Globus pallidus (tissue), 1 donor: Measurements from ENCODE around the gene PTBP3.
"Not testable (repeated sequence)": the region's sequence is repeated elsewhere in the genome, so short reads cannot be mapped to it uniquely, and the experiment has no call there.

Experiments used
- DNase-seq: peaks from one replicate; pipeline ENCODE4 v3.0.0-alpha.2; 2015; ENCODE audit warnings: low spot score

PTBP3 gene

DNA sequence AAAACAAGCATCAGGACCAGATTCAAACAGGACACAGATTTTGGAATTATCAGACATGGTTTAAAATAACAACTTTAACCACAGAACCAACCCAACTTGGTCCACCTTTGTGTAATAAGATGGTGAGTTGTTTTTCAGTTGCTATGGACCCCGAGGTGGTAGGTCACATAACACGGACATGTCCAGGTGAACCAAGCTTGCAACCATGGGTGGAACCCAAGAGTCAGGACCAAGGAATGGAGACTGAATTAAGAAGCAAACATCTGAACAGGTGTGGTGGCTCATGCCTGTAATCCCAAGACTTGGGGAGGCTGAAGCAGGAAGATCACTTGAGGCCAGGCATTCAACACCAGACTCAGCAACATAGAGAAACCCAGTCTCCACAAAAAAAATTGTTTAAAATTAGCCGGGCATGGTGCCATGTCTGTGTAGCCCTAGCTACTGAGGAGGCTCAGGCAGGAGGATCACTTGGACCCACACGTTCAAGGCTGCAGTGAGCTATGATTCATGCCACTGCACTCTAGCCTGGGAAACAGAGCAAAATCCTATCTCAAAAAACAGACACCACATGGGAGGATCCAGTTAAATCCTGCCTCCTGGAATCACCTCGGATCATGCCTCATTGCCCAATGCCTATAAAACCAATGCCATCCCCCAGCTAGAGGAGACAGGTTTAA is 10.6 kb downstream of the PTBP3 start:
- DNase-seq = no peak

DNA sequence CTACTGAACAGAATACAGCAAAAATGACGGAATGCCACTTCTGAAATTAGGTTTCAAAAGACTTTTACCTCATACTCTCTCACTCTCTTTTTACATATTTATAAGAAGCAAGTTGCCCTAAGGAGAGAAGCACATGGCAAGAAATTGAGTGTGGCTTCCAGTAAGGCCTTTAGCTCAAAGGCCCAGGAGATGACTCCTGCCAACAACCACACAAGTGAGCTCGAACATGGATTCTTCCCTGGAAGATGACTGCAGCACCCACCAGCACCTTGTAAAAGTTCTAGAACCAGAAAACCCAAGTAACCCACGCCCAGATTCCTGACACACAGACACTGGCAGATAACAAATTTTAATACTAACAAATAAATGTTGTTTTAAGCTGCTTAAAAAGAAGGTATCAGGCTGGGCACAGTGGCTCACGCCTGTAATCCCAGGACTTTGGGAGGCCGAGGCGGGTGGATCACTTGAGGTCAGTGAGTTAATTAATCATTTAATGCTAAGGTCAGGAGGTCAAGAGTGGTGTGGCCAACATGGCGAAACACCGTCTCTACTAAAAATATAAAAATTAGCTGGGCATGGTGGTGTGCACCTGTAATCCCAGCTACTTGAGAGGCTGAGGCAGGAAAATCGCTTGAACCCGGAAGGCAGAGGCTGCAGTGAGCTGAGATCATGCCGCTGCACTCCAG is 17.0 kb downstream of the PTBP3 start:
- no peak for DNase-seq

DNA sequence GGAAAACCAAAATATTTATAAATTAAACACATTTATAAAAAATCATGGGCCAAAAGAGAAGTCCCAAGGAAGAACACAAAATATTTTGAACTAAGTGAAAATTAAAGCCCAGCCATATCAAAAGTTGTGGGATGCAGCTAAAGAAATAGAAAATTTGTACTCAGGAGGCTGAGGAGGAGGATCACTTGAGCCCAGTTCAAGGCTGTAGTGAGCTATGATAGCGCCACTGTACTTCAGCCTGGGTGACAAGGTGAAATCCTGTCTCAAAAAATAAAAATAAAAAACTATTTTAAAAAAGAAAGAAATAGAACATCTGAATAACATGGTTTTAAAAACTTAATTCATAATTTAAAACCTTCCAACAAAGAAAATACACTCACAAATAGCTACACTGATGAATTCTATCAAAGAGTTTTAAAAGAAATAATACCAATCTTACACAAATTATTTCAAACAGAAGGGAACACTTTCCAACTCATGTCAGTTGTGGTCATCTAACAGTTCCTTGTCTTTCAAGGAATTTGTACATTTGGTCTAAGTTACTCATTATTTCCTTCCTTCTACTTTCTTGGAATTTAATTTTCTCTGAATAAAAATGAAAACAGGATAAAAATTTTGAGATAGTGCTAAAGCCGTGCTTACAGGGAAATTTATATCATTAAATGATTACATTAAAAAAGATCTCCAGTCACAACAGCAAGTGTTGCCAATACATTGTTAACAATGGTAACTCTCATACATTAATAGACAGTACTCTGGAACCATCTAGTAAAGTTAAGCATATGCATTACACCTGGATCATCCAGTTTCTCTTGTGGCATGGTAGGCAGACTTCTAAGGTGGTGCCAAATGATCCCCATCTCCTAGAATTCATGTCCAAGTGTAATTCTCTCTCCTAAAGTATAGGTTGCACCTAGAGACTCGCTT is 17.8 kb downstream of the PTBP3 start:
- no peak for DNase-seq

DNA sequence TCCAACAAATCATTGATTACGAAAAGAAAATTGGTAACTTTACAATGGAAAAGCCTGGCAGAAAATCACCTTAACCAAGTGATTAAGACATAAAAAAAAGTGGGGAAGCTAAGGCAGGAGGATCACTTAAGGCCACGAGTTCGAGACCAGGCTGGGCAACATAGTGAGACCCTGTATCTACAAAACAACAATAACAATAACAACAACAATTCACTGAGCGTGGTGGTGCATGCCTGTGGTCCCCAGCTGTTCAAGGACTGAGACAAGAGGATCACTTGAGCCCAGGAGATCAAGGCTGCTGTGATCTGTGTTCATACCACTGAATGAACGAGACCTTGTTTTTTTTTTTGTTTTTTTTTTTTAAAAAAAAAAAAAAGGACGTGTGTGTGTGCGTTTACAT is 21.3 kb downstream of the PTBP3 start:
- no peak for DNase-seq

DNA sequence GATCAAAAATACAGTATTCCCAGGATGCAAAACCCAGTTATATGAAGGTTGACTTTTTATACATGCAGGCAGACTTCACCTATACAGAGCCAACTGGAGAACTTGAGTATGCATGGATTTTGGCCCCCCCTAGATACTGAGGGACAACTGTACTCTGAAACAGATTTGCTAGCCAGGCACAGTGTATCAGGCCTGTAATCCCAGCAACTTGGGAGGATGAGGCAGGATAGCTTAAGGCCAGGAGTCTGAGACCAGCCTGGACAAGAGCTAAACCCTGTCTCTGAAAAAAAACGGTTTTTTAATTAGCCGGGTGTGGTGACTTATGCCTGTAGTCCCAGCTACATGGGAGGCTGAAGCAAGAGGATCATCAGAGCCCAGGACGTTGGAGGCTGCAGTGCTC is 21.9 kb downstream of the PTBP3 start:
- DNase-seq = no peak

DNA sequence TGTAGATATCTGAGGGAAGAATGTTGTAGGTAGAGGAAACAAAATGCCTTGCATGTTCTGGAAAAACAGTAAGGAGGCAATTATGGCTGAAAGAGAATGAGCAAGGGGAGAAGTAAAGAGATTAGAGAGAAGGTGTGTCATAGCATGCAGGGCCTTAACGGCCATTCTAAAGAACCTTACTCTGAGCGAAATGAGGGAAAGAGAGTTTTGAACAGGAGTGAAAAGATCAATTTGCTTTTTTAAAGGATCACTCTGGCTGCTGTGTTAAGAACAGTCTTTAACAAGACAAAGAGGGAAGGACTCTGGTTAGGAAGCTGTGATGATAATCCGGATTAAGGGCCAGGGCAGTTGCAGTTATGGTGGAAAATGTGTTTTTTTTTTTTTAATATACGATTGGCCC is 22.6 kb downstream of the PTBP3 start:
- DNase-seq = no peak

DNA sequence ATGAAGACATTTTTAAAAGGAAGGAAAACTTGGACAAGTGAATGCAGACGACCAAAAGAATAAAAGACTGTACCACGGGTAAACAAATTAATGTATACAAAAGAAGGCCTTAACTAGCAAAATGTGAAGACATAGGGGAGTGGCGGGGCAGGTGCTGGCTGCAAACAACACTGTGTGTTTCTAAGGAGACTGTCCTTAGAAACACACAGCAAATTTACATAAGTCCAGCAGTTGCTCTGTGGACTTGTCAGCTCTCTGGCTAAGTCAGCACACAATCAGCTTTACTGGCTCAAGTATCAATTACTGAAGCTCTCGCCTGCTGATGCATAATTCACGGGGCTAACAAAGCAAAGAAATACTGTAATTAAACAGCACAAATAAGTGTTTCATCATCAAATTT is 24.8 kb downstream of the PTBP3 start:
- no peak for DNase-seq

DNA sequence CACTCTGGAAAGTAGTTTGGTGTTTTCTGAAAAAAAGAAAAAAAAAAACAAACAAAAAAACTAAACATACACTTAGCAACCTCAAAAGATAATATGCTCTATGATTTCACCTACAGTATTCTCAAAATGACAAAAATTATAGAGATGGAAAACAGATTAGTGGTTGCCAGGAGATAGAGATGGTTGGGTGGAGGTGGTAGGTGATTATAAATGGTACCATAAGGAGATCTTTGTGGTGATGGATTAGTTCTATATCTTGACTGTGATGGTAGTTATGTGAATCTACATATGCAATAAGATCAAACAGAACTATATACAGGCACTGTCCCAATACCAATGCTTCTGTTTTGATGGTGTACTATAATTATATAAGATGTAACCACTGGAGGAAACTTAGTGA is 32.0 kb downstream of the PTBP3 start:
- no peak for DNase-seq

DNA sequence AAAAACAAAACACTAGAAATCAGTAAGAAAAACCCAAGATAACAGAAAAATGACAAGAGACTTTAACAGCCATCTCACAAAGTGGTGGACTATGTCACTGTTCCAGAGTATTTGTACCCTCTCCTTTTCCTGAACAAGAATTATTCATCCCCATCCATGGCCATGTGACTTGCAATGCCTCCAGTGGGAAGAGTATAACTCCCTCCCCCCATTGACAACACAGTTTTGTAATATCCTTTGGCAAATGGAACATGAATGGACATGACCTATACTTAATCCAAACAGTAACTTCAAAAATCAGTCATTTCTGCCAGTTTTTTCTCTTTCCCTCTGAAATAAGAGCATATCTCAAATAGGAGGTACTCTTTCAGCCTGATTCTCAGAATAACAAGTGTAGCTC is 33.9 kb downstream of the PTBP3 start:
- no peak for DNase-seq

DNA sequence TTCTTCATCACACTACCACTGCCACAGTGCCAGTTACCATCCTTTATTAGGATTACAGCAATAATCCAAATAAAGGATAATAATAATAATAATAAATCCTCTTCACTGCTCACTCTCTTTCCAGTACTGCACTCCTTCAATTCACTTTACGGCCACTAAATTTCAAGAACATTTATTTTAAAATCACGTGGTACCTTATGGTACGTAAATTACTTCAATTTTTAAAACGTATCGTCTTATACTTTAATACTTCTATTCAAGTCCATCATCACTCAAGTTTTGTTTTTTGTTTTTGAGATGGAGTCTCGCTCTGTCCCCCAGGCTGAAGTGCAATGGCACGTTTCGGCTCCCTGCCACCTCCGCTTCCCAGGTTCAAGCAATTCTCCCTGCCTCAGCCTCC is 36.5 kb downstream of the PTBP3 start:
- no peak for DNase-seq

DNA sequence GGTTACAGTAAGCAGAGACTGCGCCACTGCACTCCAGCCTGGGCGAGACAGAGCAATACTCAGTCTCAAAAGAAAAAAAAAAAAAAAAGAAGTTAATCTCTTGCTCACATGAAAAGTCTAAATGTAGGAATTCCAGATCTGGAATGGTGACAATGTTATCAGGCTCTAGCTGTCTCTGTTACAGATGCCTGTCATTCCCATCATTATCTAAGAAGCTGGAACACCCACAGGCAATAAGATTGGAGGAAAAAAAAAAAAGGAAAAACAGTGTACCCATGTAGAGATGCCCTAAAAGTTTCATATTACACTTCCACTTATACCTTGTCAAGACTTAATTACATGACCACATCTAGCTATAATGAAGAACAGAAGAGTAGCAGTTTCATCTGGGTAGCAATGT is 38.2 kb downstream of the PTBP3 start:
- DNase-seq = no peak

DNA sequence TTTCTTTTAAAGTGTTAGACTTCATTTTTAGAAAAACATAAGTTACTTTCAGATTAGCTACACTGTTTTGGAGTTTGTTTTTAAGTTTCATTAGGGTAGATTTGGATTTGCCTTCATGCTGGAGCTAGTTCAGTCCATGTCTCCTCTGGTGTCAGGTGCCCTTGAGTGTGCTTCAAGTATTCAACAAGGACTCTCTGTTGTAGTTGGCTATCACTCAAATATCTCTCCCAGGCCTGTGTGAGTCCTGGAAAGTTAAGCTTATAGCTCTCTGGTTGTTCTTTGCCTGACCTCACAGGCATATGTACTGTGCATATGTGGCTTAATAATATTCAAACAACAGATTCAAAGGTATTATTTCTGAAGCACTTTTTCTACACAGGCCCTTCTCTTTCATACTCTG is 45.4 kb downstream of the PTBP3 start:
- no peak for DNase-seq

DNA sequence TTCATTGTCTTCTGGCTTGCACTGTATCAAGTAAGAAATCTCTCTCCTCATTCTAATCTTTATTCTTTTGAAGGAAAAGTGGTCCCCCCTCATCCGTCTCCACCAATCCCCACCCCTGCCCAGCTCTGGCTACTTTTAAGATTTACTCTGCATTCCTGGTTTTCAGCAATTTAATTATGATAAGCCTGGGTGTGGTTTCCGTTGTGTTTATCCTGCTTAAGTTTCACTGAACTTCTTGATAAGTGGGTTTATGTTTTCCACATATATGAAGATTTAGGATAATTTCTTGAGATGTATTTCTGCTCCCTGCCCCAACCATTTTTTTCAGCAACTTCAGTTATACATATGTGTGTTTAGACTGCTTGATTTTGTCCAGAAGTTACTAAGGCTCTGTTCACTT is 46.5 kb downstream of the PTBP3 start:
- DNase-seq = no peak

DNA sequence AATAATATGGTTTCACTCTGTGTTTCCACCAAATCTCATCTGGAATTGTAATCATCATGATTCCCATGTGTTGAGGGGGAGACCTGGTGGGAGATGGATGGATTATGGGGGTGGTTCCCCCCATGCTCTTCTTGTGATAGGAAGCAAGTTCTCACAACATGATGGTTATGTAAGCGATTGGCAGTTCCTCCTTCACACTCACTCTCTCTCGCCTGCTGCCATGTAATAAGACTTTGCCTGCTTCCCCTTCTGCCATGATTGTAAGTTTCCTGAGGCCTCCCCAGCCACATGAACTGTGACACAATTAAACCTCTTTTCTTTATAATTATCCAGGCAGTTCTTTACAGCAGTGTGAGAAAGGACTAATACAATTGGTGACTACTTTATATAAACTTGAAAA is 48.4 kb downstream of the PTBP3 start:
- DNase-seq = no peak

DNA sequence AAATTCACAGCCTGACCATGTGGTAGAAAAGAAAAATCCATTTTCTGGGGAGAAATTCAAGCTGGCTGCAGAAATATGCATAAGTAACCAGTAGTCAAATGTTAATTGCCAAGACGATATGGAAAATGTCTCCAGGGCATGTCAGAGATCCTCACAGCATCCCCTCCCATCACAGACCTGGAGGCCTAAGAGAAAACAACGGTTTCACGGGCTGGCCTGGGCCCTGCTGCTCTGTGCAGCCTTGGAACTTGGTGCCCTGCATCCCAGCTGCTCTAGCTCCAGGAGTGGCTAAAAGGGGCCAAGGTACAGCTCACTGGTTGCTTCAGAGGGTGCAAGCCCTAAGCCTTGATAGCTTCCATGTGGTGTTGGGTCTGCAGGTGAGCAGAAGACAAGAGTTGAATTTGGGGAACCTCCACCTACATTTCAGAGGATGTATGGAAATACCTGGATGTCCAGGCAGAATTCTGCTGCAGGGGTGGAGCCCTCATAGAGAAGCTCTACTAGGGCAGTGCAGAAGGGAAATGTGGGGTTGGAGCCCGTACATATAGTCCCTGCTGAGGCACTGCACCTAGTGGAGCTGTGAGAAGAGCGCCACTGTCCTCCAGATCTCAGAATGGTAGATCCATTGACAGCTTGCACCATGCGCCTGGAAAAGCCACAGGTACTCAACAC is 49.7 kb downstream of the PTBP3 start:
- no peak for DNase-seq

DNA sequence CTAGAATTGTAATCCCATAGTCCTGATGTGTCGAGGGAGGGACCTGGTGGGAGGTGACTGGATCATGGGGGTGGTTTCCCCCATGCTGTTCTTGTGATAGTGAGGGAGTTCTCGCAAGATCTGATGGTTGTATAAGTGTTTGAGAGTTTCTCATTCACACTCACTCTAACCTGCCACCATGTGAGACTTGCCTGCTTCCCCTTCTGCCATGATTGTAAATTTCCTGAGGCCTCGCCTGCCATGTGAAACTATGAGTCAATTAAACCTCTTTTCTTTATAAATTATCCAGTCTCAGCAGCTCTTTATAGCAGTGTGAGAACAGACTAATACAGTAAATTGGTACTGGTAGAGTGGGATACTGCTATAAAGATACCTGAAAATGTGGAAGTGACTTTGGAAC is 50.6 kb downstream of the PTBP3 start:
- not testable (repeated sequence) for DNase-seq

DNA sequence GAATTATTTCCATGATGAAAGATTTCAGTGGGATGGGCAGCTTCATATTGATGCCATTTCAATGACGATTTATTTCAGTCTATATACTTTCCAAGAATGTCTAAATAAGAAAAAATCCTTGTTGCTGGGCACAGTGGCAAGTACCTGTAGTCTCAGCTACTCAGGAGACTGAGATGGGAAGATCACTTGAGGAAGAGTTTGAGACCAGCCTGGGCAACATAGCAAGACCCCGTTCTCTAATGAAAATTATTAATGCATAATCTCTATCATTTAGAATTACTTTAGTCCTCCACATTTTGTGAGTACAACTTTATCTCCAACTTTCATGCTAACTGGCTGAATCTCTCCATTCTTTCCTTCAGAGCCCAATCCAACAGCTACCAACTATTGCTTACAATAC is 52.5 kb downstream of the PTBP3 start:
- DNase-seq = no peak

DNA sequence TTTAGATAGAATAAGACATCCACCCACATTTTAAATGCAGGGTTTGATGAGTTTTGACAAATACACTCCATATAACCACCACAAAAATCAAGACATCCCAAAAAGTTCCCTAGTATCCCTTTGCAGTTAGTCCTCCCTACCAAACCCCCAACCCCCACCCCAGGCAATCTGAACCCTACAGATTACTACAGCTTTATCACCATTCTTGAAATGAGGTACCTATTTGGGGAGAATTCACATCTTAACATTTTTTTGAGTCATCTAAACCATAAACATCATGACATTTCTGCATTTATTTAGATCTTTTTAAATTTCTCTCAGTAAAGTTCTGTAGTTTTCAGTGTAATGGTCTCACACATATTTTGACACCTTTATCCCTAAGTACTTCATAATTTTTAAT is 53.9 kb downstream of the PTBP3 start:
- no peak for DNase-seq

DNA sequence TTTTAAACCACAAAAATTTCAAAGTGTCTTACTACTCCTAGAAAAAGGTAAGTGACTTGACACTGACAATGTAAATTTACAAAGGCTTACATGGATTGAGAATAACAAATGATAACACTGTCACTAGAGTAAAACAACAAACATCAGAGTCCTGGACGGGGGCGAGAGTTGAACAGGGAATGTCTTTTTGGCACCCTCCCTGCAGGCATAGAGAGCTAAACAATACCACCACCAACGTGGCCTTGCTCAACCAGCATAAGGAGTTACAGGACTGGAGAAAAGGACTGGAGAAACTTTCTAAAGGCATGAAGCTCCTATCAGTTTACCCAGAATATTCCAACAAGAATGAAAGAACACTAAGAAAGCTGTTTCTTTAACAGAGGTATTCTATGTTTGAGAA is 55.3 kb downstream of the PTBP3 start:
- DNase-seq = no peak

DNA sequence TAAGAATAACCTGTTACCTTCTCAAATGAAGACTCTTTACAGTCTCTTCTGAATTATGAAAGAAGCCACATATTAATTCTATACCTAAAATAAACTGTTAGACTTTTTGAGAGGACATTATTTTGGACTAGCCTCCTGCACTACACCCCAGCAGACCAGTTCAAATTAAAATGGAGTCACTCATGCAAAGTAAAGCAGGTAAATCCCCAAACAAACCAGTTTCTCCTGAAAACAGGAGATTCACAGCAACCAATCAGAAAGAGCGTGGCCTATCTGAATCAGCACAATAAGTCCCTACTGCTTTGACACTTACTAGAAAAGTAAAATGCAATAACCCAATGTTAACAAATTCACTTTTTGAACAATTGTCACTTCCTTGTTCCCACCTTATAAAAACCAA is 58.8 kb downstream of the PTBP3 start:
- no peak for DNase-seq

DNA sequence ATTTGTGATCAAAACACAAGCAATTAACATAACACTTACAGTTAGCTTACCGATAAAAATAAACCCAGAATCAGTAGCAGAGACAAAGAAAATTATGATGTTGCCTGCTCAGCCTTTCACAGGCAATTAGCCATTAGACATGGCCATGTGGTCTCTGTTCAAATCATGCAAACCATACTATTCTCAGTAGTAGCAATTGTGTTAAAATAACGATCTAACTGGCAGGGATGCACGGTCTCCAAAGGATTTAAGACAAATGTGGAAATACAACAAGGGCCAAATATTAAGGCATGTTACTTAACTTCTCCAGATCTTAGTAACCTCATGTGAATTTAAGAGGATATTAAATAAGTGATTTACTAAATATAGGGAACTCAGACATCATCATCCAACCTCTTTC is 59.5 kb downstream of the PTBP3 start:
- DNase-seq = no peak

DNA sequence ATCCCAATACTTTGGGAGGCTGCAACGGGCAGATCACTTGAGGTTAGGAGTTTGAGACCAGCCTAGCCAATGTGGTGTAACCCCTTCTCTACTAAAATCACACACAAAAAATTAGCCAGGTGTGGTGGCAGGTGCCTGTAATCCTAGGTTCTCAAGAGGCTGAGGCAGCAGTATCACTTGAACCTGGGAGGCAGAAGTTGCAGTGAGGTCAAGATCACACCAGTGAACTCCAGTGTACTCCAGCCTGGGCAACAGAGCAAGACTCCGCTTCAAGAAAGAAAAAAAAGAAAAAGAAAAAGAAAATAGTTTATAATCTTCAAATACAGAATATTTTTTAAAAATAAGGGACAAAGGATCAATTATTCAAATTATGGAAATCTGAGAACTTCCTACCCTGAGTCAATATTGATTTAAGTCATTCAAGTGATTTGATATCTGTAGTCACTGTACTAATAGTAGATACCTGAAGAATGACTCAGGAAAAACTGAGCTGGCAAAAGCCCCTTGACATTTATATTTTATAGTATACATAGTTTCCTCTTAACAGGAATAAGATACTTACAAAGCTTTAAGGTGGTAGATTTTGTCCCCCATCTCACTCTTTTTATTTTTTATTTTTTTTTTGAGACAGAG is 61.8 kb downstream of the PTBP3 start:
- no peak for DNase-seq
